ENCODE measurements around the gene GLRB.
A peak's percentile ranks its signal among the peaks of the same experiment; 100 is the strongest.

The GLRB gene

GRCh38 chr4:157185363-157185762, 109.4 kb downstream of the GLRB start:
- Mint-ChIP-seq H3K27ac (no peak overlapping the region), H3K27me3 (no peaks in the 10 kb centered on the region), H3K36me3 (no peaks in the 10 kb centered on the region), H3K9me3 (peaks cover 11% of the 10 kb centered on the region), H3K4me3 (no peak overlapping the region), H3K4me1 (no peaks in the 10 kb centered on the region)
- ATAC-seq, result no peak

- Mint-ChIP-seq H3K27me3 (no peaks in the 10 kb centered on the region), H3K36me3 (no peaks in the 10 kb centered on the region), H3K9me3 (no peaks in the 10 kb centered on the region), H3K4me1 (no peaks in the 10 kb centered on the region), H3K4me3 (no peak overlapping the region), H3K27ac (no peak overlapping the region)
- peak; percentile 12 for ATAC-seq
Observed at GRCh38 chr4:157195374-157195773, 119.4 kb downstream of the GLRB start.

- Mint-ChIP-seq H3K27ac (no peak overlapping the region), H3K36me3 (no peaks in the 10 kb centered on the region), H3K9me3 (no peaks in the 10 kb centered on the region), H3K27me3 (no peaks in the 10 kb centered on the region), H3K4me1 (no peaks in the 10 kb centered on the region), H3K4me3 (no peak overlapping the region)
- ATAC-seq, result no peak
Observed at GRCh38 chr4:157196046-157196445, 120.1 kb downstream of the GLRB start.

DNA sequence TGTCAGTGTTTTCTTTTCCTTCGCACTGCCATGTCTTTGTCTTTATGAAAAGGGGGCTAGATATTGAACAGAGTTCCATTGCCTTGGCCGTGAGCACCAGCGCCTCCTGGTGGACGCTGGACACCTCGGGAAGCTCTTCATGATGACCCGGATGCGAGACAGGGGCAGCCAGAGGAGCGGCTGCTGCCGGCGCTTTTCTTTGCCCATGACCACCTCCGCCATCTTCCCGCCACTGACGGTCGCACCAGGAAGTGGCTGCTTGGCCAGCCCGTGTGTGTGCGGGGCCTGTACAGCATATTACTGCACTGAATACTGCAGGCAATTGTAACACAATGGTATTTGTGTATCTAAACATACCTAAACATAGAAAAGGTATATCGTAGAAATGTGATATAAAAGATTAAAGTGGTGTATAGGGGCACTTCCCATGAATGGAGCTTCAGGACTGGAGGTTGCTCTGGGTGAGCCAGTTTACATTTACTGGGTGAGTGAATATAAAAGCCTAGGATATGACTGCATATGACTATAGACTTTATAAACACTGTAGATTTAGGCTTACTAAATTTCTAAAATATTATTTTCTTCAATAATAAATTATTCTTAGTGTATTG, 128.8 kb downstream of the GLRB start:
- peaks cover 3% of the 10 kb centered on the region for H3K9me3 Mint-ChIP-seq
- no peaks in the 10 kb centered on the region for H3K27me3 Mint-ChIP-seq
- H3K4me3 Mint-ChIP-seq, result no peak overlapping the region
- no peaks in the 10 kb centered on the region for H3K36me3 Mint-ChIP-seq
- no peak overlapping the region for H3K27ac Mint-ChIP-seq
- no peaks in the 10 kb centered on the region for H3K4me1 Mint-ChIP-seq
- ATAC-seq, result no peak

DNA sequence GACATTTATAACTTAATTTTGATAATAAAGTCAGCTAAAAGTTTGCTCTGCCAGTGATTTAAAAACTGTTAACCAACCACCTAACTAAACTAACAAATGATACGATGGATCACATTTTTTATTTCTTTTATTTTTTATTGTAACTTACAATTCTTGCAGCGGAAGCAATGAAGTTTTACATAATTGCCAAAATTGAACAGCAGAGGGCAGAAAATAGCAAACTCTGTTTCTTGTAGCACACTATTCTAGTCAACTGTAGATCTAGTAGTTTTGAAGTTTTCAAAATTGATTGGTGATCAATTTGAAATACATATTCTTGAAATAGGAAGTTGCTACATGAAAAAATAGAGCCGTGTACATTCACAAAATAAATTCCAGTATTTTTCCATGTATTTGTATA, 141.8 kb downstream of the GLRB start:
- Mint-ChIP-seq H3K4me3 (no peak overlapping the region), H3K27ac (no peak overlapping the region), H3K9me3 (peaks cover 16% of the 10 kb centered on the region), H3K36me3 (no peaks in the 10 kb centered on the region), H3K27me3 (peaks cover 14% of the 10 kb centered on the region), H3K4me1 (no peaks in the 10 kb centered on the region)
- no peak for ATAC-seq

DNA sequence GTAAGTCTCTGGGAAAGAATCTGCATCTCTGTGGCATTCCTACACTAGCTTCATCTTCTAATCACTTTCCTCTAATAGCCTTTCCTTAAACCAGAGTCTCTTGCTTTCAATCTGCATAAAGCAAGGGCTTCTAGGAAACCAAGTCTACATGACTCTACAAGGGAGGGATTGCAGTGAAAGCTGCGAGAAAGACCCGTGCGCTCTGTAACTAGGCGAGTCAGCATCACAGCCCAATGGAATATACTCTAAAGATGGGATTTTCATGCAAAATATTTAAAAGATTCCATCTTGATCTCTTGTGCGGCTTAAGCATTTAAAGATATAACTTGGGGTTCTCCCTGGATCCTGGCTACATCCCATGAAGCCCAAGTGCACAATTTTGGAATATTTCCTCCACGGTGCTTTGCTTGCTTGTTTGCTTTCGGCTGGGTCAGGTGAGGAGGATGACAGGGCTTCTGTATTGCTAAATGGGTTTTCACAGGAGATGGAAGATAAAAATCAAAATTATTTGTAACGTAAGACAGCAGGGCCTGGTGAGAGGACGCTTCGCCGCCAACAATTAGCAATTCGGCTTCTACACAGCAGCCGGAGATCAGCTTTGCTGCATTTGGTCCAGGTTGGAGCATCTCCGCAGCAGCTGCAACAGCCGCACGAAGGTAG, 143.9 kb downstream of the GLRB start:
- no peak for ATAC-seq
- Mint-ChIP-seq H3K4me1 (no peaks in the 10 kb centered on the region), H3K27ac (no peak overlapping the region), H3K27me3 (peaks cover 20% of the 10 kb centered on the region), H3K4me3 (no peak overlapping the region), H3K9me3 (peaks cover 20% of the 10 kb centered on the region), H3K36me3 (no peaks in the 10 kb centered on the region)

DNA sequence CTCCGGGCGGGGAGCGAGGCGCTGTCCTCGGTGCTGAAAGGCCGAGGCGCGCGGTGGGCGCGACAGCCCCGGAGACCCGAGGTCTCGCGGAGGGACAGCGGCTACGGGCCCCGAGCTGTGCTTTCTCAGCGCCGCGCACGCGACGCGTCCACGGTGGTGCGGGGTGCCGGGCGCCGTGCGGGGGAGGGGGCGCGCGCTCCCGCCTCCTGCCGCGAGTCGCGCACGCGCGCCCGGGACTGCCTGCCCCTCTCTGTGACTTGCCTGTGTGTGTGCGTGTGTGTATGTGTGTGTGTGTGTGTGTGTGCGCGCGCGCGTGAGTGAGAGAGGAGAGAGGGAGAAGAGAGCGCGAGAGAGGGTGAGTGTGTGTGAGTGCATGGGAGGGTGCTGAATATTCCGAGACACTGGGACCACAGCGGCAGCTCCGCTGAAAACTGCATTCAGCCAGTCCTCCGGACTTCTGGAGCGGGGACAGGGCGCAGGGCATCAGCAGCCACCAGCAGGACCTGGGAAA, 144.5 kb downstream of the GLRB start, which contains the start of gene GRIA2:
Gene GRIA2, plus strand, starts transcription at position 358 of the 511 bp plus-strand sequence. CDS start 315 bp downstream, outside the sequence.
- Mint-ChIP-seq H3K27me3 (peaks cover 20% of the 10 kb centered on the region), H3K9me3 (peaks cover 20% of the 10 kb centered on the region), H3K4me1 (no peaks in the 10 kb centered on the region), H3K27ac (no peak within 1 kb of the TSS), H3K36me3 (no peaks in the 10 kb centered on the region), H3K4me3 (no peak within 1 kb of the TSS)
- peak; percentile 53 for ATAC-seq

GRCh38 chr4:157221426-157221894, 145.5 kb downstream of the GLRB start:
- H3K36me3 Mint-ChIP-seq, result no peaks in the 10 kb centered on the region
- no peaks in the 10 kb centered on the region for H3K4me1 Mint-ChIP-seq
- H3K9me3 Mint-ChIP-seq, result peaks cover 16% of the 10 kb centered on the region
- ATAC-seq, result no peak
- no peak overlapping the region for H3K27ac Mint-ChIP-seq
- H3K4me3 Mint-ChIP-seq, result no peak overlapping the region
- peaks cover 20% of the 10 kb centered on the region for H3K27me3 Mint-ChIP-seq

All from stimulated activated memory B cell treated with anti-CD40 and anti-IgM and Interleukin-4, amounts not matched to agents 10 μg/mL and 1 μg/mL and 100 μg/mL, for 72 hours (primary cell).